Bone marrow (tissue), 2 donors: ENCODE data around the gene CEP95.

Experiments used
- DNase-seq, 2 donors: peaks; one replicate each; lab custom pipeline; 2025; lab: John Stamatoyannopoulos, UW

CEP95 gene

DNA sequence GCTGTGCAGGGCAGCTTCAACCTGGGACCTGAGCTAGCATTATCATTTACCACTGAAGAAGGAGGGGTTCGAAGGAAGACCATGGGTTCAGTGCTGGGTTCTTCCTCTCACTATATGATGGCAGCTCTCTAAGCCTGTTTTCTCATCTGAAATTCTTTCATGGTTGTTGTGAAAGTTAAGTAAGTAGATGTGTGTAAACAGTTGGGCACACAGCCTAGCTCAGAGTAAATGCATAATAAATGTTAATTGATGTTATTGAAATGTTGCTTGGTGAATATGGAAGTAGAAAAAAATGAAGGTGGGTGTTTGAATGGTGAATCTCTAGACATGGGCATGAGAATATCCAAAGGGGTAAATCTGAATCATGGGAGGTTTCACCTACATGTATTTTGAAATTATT, 9.1 kb downstream of the CEP95 start:
- DNase-seq: no peak

DNA sequence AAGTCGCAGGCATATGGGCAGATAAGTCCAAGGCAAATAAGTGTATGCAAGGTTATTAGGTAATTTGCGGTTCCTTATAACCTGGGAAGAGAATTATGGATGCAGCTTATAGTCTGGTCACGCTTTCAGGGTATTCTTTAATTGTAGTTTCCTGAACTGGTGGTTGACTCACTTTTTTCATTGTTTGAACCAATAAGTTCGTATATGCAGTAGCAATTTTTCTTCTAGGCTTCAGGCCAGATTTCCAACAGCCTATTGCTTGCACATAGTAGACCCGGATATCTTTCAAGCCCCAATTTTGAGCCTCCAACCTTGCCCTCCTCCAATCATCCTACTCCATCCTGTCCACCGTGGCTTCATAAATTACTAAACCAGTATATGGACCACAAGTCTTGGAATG, 12.8 kb downstream of the CEP95 start:
- no peak for DNase-seq

DNA sequence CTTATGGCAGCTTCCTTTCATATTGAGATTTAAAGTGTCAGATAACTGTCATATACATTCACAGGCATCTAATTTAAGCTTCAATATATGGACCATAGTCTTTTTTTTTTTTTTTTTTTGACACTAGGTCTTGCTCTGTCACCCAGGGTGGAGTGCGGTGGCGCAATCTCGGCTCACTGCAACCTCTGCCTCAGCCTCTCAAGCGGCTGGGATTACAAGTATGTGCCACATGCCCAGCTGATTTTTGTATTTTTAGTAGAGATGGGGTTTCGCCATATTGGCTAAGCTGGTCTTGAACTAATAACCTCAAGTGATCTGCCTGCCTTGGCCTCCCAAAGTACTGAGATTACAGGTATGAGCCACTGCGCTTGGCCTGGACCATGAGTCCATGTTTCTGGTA, 13.6 kb downstream of the CEP95 start:
- no peak for DNase-seq

DNA sequence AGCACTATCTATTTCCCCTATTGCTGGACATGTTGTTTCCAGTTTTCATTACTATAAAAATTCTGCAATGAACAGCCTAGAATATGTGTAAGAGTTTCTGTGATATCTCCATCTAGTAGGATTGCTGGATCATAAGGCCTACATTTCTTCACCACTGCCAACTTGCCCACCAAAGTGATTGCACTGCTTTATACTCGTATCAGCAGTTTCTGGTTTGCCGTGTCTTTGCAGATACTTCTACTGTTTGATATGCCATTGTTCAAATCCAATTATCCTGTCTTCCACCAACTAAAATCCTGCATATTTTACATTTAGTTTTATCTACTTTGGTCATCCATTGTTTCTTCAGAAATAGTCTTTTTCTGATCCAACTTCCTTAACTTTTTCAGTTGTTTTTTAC, 21.1 kb downstream of the CEP95 start:
- no peak for DNase-seq

DNA sequence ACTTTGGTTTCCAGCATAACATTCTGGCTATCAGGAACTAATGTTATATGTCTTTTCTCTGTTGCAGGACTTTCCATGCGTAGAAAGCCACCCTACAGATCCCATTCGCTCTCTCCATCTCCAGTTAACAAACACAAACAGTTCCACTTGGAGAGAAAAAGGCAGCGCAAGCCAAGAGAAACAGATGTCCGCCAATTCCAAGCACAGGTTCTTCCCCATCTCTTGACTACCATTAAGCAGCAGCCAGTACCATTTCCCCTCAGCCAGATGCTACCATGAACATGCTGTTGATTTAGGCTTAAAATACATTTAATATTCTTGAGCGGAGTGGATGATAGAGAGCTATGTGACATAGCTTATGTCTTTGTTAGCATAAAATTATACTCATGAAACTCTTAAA, 22.4 kb downstream of the CEP95 start:
- no peak for DNase-seq

DNA sequence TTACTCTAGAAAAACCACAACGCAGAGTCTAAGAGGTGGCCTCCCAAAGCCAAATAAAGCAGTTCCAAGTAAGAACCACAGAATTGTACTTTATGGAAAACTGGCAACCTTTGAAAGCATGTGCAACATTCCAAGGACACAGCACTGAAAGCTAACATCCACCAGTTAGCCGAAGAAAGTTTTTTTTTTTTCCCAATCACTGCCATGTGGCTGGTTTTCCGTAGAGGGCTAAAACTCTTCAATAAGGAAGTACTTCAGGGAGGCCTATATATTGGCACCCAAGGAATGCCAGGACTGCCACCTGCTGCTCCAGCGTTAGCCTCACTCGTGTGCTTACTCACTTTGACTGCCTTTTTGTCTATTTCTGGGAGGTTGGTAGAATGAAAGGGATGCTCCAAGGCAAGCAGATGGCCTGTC, 25.2 kb downstream of the CEP95 start:
- DNase-seq: no peak

DNA sequence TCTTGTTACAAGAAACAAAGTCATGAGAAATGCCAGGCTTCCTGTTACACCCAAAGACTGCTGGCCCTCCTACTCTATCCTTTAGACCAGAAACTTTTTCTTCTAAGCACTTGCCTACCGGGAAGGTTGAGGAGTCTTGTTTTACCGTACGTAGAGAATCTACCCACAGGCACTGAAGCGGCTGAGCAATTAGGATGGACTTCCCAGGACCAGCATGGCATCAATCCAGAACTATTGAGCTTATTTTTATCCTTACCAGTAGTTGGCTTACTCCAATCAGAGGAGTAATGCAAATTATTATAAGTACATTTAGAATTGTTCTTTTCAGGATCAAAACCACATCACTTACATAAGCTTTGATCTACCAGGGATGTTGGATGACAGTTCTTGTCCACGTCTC, 25.6 kb downstream of the CEP95 start:
- no peak for DNase-seq

DNA sequence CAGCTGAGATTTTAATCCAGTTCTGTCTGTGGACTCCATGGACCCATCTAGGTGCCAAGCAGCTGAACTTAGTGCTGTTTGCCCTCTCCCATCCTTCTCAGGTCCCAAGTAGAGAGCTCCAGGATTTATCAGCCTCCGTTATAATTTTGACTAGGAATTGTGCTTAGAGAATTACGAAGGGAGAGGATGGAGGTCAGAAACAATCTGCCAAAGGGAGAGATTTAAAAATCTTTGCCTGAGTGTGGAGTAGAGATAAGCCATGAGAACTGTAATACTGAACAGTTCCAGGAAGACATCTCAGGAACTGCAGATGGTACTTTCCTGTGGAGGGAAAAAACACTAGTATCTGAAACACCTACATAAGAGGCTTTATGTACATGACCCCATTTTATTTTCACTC, 27.0 kb downstream of the CEP95 start:
- DNase-seq: no peak

DNA sequence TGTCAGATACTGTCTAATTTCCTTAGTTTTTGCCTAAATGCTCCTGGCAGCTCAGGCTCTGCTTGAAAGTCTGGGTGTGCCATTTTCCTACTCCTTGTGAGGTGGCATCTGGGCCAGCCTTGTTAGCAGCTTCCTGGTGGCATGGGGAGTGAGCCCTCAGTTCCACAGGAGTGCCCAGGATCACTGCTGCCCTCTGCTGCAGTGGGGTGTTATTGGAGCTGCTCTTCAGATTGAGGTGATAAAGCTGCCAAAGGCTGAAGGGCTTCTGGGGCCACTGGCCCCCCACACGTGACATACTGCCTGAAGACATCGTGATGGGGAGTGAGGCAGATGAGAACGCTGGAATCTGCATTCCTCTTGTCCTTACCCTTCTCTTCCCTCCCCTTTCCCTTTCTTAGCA, 27.4 kb downstream of the CEP95 start:
- DNase-seq: no peak

DNA sequence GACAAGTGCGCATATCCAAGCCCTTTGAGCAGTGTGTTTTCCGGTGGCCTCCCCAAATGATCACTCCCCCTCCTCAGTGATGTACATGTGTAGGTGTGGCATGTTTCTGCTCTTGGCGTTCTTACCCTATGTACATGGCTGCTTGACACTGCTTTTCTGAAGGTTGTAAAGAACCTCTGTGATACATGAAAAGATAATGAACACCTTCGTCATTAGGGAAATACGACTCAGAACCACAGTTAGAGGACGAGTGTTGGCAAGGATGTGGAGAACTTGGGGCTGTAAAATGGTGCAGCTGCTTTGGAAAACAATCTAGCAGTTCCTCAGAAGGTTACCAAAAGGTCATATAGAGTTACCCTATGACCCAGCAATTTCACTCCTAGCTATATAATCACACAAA, 28.6 kb downstream of the CEP95 start:
- DNase-seq: no peak

DNA sequence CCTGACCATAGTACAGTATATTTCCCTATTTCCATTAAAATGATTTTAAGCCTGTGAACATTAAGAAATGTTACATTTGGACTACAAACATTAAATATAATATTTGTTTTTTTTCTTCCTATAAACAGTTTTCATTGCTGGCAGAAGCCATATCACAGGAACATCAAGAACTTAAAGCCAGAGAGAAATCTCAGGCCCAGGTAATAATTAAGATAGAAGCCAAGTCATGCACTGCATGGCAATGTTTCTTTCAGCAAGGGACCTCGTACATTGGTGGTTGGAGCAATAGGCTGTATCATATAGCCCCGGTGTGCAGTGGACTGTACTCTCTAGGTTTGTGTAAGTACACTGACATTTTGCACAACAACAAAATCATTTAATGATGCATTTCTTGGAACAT, 30.1 kb downstream of the CEP95 start:
- no peak for DNase-seq

DNA sequence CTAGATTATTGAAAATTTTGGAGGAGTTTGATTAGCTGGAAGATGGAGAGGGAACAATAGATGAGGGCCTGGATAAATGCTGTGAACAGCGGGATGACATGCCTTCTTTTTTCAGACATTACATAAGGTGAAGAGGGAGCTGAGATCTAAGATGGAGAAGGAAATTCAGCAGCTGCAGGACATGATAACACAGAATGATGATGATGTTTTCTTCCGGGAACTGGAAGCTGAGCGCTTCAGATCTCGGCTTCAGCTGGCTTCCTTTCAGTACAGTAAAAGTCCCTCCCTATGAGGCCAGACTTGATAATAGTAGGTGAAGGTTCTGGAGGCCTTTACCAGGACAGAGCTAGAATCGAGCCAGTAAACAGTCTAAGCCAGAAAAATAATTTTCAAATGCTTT, 30.7 kb downstream of the CEP95 start:
- no peak for DNase-seq

DNA sequence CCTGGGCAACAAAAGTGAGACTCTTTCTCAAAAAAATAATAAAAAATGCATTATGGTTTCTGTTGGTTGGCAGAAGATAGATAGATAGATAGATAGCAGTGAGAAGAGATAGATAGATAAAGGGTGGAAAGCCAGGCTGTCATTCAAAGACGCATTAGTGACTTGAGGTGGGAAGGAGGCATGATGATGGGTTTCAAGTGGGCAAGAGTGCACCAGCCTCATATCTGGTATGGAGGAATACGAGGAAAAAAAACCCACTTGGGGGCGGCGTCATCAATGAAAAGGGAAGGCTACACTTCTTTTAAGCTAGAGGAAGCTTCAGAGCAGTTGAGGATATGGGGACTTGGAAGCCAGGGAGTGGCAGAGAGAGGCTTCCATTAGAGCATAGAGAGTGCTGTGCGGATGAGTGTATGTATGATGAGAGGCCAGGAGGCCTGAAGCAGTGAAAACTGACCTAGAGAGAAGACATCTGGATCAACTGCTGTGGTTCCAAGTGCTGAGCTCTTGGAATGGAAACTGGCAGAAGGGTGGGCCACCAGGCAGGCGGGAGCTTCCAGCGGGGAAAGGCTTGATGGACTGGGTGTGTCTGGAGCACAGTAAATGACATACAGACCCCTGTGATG, 31.8 kb downstream of the CEP95 start:
- DNase-seq: no peak

DNA sequence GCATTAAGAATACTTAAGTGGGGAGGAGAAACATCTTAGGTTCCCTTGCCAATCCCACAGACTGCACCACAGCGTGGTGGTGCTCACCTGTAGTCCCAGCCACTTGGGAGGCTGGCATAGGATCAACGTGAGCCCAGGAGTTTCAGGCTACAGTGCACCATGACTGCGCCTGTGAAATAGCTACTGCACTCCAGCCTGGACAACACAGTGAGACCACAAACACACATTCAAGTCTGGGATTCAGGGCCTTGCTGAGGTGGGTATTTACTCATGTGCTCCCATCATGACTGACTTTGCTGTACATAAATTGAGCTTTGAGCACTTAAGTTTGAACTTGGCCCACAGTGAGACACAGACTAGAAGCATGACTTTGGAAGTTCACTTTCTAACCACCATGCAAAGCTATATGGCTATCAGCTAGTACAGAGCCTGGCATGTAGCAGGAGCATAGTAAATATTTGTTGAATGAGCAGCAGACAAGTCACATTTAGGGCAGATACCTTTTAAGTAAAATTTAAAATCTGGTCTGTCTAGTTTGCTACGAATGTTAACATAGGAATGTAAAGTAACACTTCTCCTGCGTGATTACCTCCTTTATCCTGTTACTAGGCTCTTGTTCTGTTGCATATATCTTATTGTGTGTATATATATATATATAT, 33.5 kb downstream of the CEP95 start:
- no peak for DNase-seq

DNA sequence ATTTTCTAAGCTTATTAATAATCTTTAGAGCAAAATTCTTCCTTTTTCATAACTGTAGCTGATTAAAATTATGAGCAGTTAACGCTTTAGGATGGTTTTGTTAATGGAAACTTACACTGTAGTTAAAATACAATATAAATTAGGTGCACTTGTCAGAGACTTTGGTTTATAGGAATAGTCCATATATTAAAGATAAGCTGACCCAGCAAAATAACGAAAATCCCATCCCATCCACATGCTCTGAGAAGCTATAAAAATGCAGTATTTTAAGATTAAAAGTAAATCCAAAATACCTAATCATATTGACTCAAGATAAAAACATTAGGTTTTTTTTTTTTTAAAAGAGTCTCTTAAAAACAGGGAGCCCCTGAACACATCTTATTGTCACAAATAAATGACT, 38.0 kb downstream of the CEP95 start:
- DNase-seq: no peak

DNA sequence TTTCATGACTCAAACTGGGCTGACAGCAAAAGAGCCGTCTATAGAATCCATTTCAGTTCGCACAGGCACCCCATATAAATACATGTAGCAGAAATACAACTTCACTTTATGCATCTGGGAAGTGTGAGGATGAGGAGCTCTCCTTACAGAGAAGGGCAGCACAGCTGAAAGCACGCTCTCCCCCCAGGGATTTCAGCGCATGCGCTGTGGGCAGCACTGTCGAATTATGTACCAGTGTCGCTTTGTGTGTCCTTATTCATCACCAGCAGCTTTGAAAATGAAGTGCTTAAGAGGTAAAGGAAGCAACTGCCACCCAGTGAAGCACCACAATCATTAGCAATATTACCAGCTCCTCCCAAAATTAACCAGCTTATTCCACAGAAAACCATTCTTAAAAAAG, 39.9 kb downstream of the CEP95 start:
- DNase-seq: no peak

DNA sequence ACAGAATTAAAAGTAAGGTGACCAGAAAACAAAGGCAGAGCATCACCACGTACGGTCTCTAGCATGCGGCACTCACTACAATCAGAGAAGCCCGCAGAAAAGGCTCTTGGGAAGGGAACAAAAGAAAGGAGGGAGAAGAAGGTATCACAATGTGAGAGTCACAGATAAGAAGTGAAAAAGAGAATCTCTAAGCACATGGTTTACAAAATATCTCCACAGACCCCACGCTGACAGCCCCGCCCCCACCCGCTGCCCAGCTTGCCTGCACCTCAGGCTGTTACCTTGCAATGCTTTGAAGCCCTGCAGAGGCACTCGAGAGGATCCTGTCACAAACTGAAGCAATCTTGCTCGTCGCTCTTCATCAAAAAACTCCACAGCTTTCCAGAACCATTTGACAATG, 40.5 kb downstream of the CEP95 start:
- DNase-seq: no peak

DNA sequence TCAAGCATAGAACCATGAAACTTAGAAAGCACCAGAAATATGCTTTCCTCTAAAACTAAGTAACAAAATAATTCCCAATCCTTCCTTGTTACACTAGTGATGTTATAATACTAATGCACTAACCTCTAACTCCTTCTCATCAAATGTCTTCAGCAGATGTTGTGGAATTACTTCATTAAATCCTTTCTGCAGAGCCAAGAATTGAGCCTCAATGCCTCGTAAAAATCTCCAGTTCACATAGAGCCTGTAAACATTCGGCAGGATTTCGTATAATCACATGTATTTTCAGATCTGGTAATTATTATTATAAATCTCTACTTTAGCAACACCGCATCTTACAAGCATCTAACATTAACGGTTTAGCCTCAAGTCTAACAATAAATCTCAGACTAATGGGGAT, 44.7 kb downstream of the CEP95 start:
- DNase-seq: no peak

DNA sequence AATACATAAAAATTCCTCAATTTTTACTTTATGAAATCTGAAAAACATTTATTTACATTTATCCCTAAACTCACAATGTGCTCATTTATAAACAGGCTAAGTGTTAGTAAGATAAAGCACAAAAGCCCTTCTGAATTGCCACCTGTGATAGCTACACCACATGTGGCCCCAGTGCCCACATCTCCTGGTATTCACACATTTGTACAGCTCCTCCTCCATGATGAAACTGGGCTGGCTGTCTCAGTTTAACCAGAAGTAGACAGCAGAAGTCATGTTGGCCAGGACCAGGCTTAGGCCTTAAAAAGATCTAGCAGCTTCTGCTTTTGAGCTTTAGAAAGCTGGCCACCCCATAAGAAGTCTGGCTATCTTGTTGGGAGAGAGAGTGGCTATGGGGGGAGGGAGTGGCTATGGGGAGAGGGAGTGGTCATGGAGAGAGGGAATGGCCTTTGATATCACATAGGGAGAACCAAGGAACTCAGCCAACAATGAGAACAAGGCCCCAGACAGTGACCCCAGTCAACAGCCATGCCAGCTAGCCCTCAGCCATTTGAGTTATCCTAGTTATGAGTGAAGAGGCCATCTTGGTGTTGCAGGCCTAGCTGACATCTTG, 47.4 kb downstream of the CEP95 start:
- no peak for DNase-seq

DNA sequence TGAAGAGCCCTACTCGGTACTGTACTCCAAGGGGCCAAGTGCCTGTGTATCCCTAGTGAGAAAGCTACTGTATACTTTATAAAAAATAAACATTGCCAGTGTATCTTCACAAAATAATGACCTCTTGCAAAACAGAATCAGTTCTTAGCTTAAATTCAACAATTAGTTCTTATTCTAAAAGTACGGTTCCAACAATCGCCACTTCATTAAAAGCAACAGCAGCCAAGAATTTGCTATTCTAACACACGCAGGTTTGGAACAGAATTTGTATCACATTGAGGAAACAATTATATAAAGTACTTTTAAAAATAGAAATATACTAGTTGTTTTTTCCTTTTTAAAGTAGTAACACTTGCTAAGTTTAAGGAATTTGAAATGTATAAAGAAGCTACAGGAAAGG, 48.5 kb downstream of the CEP95 start:
- no peak for DNase-seq

DNA sequence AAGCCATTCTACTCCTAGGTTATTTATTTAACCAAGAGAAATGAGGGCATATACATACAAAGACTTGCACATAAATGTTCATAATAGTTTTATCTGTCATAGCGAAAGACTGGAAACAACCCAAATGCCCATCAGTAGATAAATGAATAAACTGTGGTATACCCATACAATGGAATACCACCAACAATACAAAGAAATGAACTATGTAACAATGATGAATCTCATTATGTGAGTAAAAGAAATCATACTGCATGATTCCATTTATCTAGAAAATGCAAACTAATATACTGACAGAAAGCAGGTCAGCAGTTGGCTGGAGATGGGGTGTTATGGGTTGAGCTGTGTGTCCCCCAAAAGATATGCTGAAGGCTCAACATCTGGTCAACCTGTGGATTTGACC, 57.3 kb downstream of the CEP95 start:
- DNase-seq: no peak

DNA sequence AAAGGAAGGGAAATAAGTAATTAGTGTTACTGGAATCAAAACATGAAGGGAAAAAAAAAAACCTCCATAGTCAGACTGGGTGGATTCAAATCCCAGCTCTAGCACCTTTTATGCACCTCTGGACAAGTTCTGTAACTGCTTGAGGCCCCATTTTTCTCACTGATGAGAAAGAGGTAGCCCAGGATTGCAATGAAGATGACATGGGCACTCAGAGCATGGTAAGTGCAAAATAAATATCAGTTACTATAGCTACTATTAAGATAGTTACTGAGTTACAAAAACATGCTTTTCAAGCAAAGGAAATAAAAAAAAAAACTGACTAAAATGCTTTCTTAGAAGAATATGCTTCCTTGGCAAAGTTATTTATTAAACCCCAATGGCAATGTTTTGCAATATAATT, 58.8 kb downstream of the CEP95 start:
- no peak for DNase-seq

DNA sequence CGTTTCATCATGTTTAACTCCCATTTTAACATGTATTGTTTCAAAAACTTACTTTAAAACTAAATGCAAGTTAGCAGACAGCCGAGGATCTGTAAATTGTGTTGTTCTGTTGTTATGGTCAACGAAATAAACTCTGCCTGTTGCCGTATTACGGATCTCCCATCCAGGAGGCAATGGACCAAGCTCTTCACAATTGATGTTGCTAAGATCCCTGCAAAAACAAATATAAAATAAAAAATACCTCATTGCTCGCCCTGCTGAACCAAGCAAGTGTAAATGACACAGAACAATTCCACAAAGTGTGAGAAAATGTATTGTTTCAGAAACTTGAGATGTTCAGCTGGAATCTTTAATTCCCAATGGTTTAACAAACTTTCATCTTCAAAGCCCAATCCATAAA, 65.0 kb downstream of the CEP95 start:
- DNase-seq: no peak

DNA sequence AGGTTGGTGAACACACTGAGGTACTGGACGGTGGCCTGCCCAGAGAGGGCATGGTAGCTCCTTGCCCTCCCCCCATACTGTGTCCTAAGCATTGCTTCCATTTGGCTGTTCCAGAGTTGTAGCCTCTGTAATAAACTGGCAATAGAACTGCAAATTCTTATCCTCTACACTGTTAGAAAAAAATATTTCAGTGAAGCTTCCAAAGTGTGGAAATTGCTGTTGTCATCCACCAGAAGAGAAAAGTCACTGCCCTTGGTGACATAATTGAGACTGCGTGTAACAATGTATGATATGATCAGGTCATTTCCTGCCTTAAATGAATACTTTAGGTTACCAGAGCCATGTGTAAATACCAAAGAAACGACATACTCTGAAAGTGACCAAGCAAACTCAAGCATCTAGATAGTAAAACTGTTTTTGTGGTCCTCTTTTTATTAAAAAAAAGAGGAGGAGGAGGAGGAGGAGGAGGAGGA, 65.9 kb downstream of the CEP95 start:
- no peak for DNase-seq
